HepG2 (cell line): ENCODE data around the gene MFF. TPM values are rescaled to one million over a fixed set of nuclear protein-coding genes. Genes with fewer than 3 reads are reported as not detected.

Source experiments
- ARNT ChIP-seq: fragments of 450-650 bp; IDR thresholded peaks from 2 replicates; pipeline ENCODE4 v1.6.1; 2017
- ATRX ChIP-seq: sonication (generic); formaldehyde crosslinking; IDR thresholded peaks from 2 replicates; pipeline ENCODE4 v1.4.0; 2020; ENCODE audit warnings: missing genetic modification reagents, borderline replicate concordance
- BATF2 ChIP-seq: sonication (generic); formaldehyde crosslinking; IDR thresholded peaks from 2 replicates; pipeline ENCODE4 v1.8.0; 2022; ENCODE audit warnings: mild to moderate bottlenecking, missing genetic modification reagents, moderate library complexity
- DRAP1 ChIP-seq: IDR thresholded peaks from 2 replicates; pipeline ENCODE4 v1.6.1; 2016; ENCODE audit warnings: missing genetic modification reagents, missing compliant biosample characterization
- FOXM1 ChIP-seq: sonication (generic); formaldehyde crosslinking; IDR thresholded peaks from 2 replicates; pipeline ENCODE4 v1.5.0; 2020; ENCODE audit warnings: missing genetic modification reagents
- GLMP ChIP-seq: sonication (generic); formaldehyde crosslinking; IDR thresholded peaks from 2 replicates; pipeline ENCODE4 v1.9.0; 2021; ENCODE audit warnings: missing genetic modification reagents, mild to moderate bottlenecking, borderline replicate concordance
- MAFF ChIP-seq: IDR thresholded peaks from 2 replicates; pipeline ENCODE4 v1.6.1; 2011; ENCODE audit warnings: low read depth, low read length, improper control_type of control experiment
- NCOA2 ChIP-seq: sonication (generic); formaldehyde crosslinking; IDR thresholded peaks from 2 replicates; pipeline ENCODE4 v1.8.0; 2022; ENCODE audit warnings: inconsistent platforms
- PAWR ChIP-seq: sonication (generic); formaldehyde crosslinking; IDR thresholded peaks from 2 replicates; pipeline ENCODE4 v1.4.0; 2020; ENCODE audit warnings: missing genetic modification reagents, mild to moderate bottlenecking, borderline replicate concordance
- PBX2 ChIP-seq: IDR thresholded peaks from 2 replicates; pipeline ENCODE4 v1.6.1; 2016; ENCODE audit warnings: control low read depth
- PBX3 ChIP-seq: sonication (generic); formaldehyde crosslinking; IDR thresholded peaks from 2 replicates; pipeline ENCODE4 v1.8.1; 2023; ENCODE audit warnings: missing genetic modification reagents, inconsistent platforms, borderline replicate concordance
- PCBP1 ChIP-seq: fragments of 200-400 bp; formaldehyde crosslinking; IDR thresholded peaks from 2 replicates; pipeline ENCODE4 v1.6.1; 2017; ENCODE audit warnings: mild to moderate bottlenecking, low read depth, low read length, borderline replicate concordance
- SRF ChIP-seq: IDR thresholded peaks from 2 replicates; pipeline ENCODE4 v1.6.1; 2011; ENCODE audit warnings: mild to moderate bottlenecking, low read depth, low read length, moderate library complexity
- STAG1 ChIP-seq: sonication (generic); formaldehyde crosslinking; IDR thresholded peaks from 2 replicates; pipeline ENCODE4 v1.4.0; 2020; ENCODE audit warnings: missing genetic modification reagents
- SYNCRIP ChIP-seq: fragments of 200-400 bp; formaldehyde crosslinking; IDR thresholded peaks from 2 replicates; pipeline ENCODE4 v1.6.1; 2018; ENCODE audit warnings: mild to moderate bottlenecking, low read depth, low read length; ENCODE audit not compliant: insufficient read depth
- TIGD3 ChIP-seq: sonication (generic); formaldehyde crosslinking; IDR thresholded peaks from 2 replicates; pipeline ENCODE4 v1.5.1; 2020; ENCODE audit warnings: mild to moderate bottlenecking, missing genetic modification reagents, borderline replicate concordance
- ZBTB25 ChIP-seq: IDR thresholded peaks from 2 replicates; pipeline ENCODE4 v1.6.1; 2018; ENCODE audit warnings: missing genetic modification reagents
- ZNF160 ChIP-seq: sonication (generic); formaldehyde crosslinking; IDR thresholded peaks from 2 replicates; pipeline ENCODE4 v1.8.0; 2022; ENCODE audit warnings: mild to moderate bottlenecking, inconsistent platforms, missing genetic modification reagents
- ZNF569 ChIP-seq: sonication (generic); formaldehyde crosslinking; IDR thresholded peaks from 2 replicates; pipeline ENCODE4 v1.5.0; 2020; ENCODE audit warnings: mild to moderate bottlenecking, missing genetic modification reagents, moderate library complexity, borderline replicate concordance
- ZNF740 ChIP-seq: sonication (generic); formaldehyde crosslinking; IDR thresholded peaks from 2 replicates; pipeline ENCODE4 v1.4.0; 2020; ENCODE audit warnings: missing genetic modification reagents
- polyA plus RNA-seq, 8 experiments: library from polyadenylated mRNA; depleted of rRNA in 3 of 8; stranded (reverse) in 7 of 8; unstranded in 1 of 8; fragments of >200 nt; fragmentation: Illumina TruSeq in 4 of 8; extraction: Trizol in 4 of 8; gene quantifications; 2 replicates each; pipeline versions ENCODE4 v1.2.1 to v1.2.3, GENCODE V29; 2011 to 2016; ENCODE audit warnings: low read depth in 4 of 8, missing spikeins in 1 of 8, mixed read lengths in 1 of 8; ENCODE audit not compliant: insufficient read depth in 1 of 8
- total RNA-seq, 5 experiments: library from RNA; depleted of rRNA; stranded (reverse); fragments of >200 nt; fragmentation: Illumina TruSeq; extraction: Trizol; gene quantifications; 2 replicates each; pipeline ENCODE4 v1.2.3, GENCODE V29; 2016; ENCODE audit warnings: low read depth in 1 of 5

Gene MFF
- total and polyA plus RNA-seq, 2 of the 13 experiments (the other 11 are each of a cell fraction or from before 2014, with no cell fraction given), result 81.9 to 156 TPM

GRCh38 chr2:227324995-227325838, at the start of gene MFF (continued):
- TF ChIP-seq FOXM1 (CRISPR knock-in tag) (peak; percentile 86; the same call in 1 of the 2 replicates), GLMP (CRISPR knock-in tag) (no peak), ZNF740 (CRISPR knock-in tag) (peak; percentile 81; the same call in 1 of the 2 replicates), TIGD3 (peak; percentile 84; the same call in 1 of the 2 replicates), SRF (no peak), MAFF (no peak; the same call in 1 of the 2 replicates), BATF2 (CRISPR knock-in tag) (0 out of 2 replicates have a peak, but pooled peaks have one; percentile 36), STAG1 (peak; percentile 49), SYNCRIP (no peak), ZBTB25 (peak; percentile 95), ATRX (CRISPR knock-in tag) (no peak), PCBP1 (0 out of 2 replicates have a peak, but pooled peaks have one; percentile 85), PBX2 (CRISPR knock-in tag) (no peak), PAWR (peak; percentile 63), PBX3 (CRISPR knock-in tag) (peak; percentile 65; the same call in 1 of the 2 replicates), DRAP1 (peak; percentile 87), ZNF160 (CRISPR knock-in tag) (peak; percentile 98), ZNF569 (CRISPR knock-in tag) (peak; percentile 91; the same call in 1 of the 2 replicates), ARNT (no peak), NCOA2 (CRISPR knock-in tag) (peak; percentile 83)
